HAP-1 (cell line): Measurements from ENCODE around the gene AMFR.

Experiments
- DNase-seq, 2 experiments: peaks; one replicate each; pipeline ENCODE4 v3.0.0-alpha.2; 2016 to 2020; ENCODE audit warnings: low spot score in 2 of 2
- H3K27me3 ChIP-seq: fragments of 250-450 bp; sonication (Bioruptor Pico); 2 replicates; pipeline ENCODE4 v1.5.1; 2020; ENCODE audit warnings: low read depth, mild to moderate bottlenecking, moderate library complexity
- H3K36me3 ChIP-seq: fragments of 250-450 bp; sonication (Bioruptor Pico); replicated peaks from 2 replicates; pipeline ENCODE4 v1.5.1; 2020; ENCODE audit warnings: mild to moderate bottlenecking
- H3K4me1 ChIP-seq: fragments of 250-450 bp; sonication (Bioruptor Pico); 2 replicates; pipeline ENCODE4 v1.5.1; 2020; ENCODE audit warnings: mild to moderate bottlenecking
- H3K4me3 ChIP-seq: fragments of 250-450 bp; sonication (Bioruptor Pico); 2 replicates; pipeline ENCODE4 v1.5.1; 2020; ENCODE audit warnings: mild to moderate bottlenecking, moderate library complexity
- H3K9me3 ChIP-seq: fragments of 250-450 bp; sonication (Bioruptor Pico); 2 replicates; pipeline ENCODE4 v1.5.1; 2020; ENCODE audit warnings: mild to moderate bottlenecking, moderate library complexity
- in situ Hi-C: fragments of 300-500 bp; cut with MboI; formaldehyde crosslinking; loops from 3 replicates; pipeline ENCODE4 v1.14.3; 2020; ENCODE audit warnings: low sequenced_read_pairs, inconsistent platforms, mixed read lengths

AMFR gene

GRCh38 chr16:56350491-56351405 is 74.6 kb downstream of the AMFR start:
- Histone ChIP-seq H3K27me3 (no peaks in the 10 kb centered on the region), H3K9me3 (no peaks in the 10 kb centered on the region), H3K4me1 (no peaks in the 10 kb centered on the region), H3K4me3 (no peak overlapping the region), H3K36me3 (no peaks in the 10 kb centered on the region)
- in situ Hi-C loops, result no loop called here
- DNase-seq, result no peak

GRCh38 chr16:56349711-56350161 is 75.6 kb downstream of the AMFR start:
- no peak for DNase-seq
- Histone ChIP-seq H3K4me1 (no peaks in the 10 kb centered on the region), H3K27me3 (no peaks in the 10 kb centered on the region), H3K9me3 (no peaks in the 10 kb centered on the region), H3K4me3 (no peak overlapping the region), H3K36me3 (no peaks in the 10 kb centered on the region)
- in situ Hi-C loops, result no loop called here

GRCh38 chr16:56349086-56349415 is 76.3 kb downstream of the AMFR start:
- Histone ChIP-seq H3K4me3 (no peak overlapping the region), H3K36me3 (no peaks in the 10 kb centered on the region), H3K4me1 (no peaks in the 10 kb centered on the region), H3K9me3 (no peaks in the 10 kb centered on the region), H3K27me3 (no peaks in the 10 kb centered on the region)
- in situ Hi-C loops, result no loop called here
- no peak for DNase-seq

GRCh38 chr16:56348168-56349085 is 76.9 kb downstream of the AMFR start:
- peak in 1 of 2 experiments; percentile 50 for DNase-seq
- no peaks in the 10 kb centered on the region for H3K4me1 ChIP-seq
- in situ Hi-C loops, result no loop called here
- H3K9me3 ChIP-seq, result no peaks in the 10 kb centered on the region
- no peaks in the 10 kb centered on the region for H3K27me3 ChIP-seq
- no peaks in the 10 kb centered on the region for H3K36me3 ChIP-seq
- no peak overlapping the region for H3K4me3 ChIP-seq

GRCh38 chr16:56347670-56348069 is 77.7 kb downstream of the AMFR start:
- no peak for DNase-seq
- no peak overlapping the region for H3K4me3 ChIP-seq
- no peaks in the 10 kb centered on the region for H3K36me3 ChIP-seq
- in situ Hi-C loops, result no loop called here
- no peaks in the 10 kb centered on the region for H3K4me1 ChIP-seq
- no peaks in the 10 kb centered on the region for H3K9me3 ChIP-seq
- H3K27me3 ChIP-seq, result no peaks in the 10 kb centered on the region

GRCh38 chr16:56347166-56347565 is 78.2 kb downstream of the AMFR start:
- Histone ChIP-seq H3K27me3 (no peaks in the 10 kb centered on the region), H3K9me3 (no peaks in the 10 kb centered on the region), H3K4me1 (no peaks in the 10 kb centered on the region), H3K4me3 (no peak overlapping the region), H3K36me3 (no peaks in the 10 kb centered on the region)
- no peak for DNase-seq
- in situ Hi-C loops, result no loop called here

- Histone ChIP-seq H3K4me1 (no peaks in the 10 kb centered on the region), H3K36me3 (no peaks in the 10 kb centered on the region), H3K27me3 (no peaks in the 10 kb centered on the region), H3K4me3 (no peak overlapping the region), H3K9me3 (no peaks in the 10 kb centered on the region)
- in situ Hi-C loops, result no loop called here
- no peak for DNase-seq
These were observed 79.0 kb downstream of the AMFR start for GRCh38 chr16:56346131-56346890.

- no peak overlapping the region for H3K4me3 ChIP-seq
- no peak for DNase-seq
- H3K36me3 ChIP-seq, result no peaks in the 10 kb centered on the region
- H3K27me3 ChIP-seq, result no peaks in the 10 kb centered on the region
- in situ Hi-C loops, result no loop called here
- no peaks in the 10 kb centered on the region for H3K4me1 ChIP-seq
- no peaks in the 10 kb centered on the region for H3K9me3 ChIP-seq
These were observed 79.8 kb downstream of the AMFR start for GRCh38 chr16:56345406-56346050.

GRCh38 chr16:56344518-56345405 is 80.6 kb downstream of the AMFR start:
- H3K36me3 ChIP-seq, result no peaks in the 10 kb centered on the region
- DNase-seq, result no peak
- in situ Hi-C loops, result no loop called here
- H3K4me3 ChIP-seq, result no peak overlapping the region
- H3K4me1 ChIP-seq, result no peaks in the 10 kb centered on the region
- H3K27me3 ChIP-seq, result no peaks in the 10 kb centered on the region
- H3K9me3 ChIP-seq, result no peaks in the 10 kb centered on the region

GRCh38 chr16:56343661-56344517 is 81.5 kb downstream of the AMFR start:
- no peaks in the 10 kb centered on the region for H3K4me1 ChIP-seq
- no peaks in the 10 kb centered on the region for H3K27me3 ChIP-seq
- no peak for DNase-seq
- H3K4me3 ChIP-seq, result no peak overlapping the region
- H3K36me3 ChIP-seq, result no peaks in the 10 kb centered on the region
- H3K9me3 ChIP-seq, result no peaks in the 10 kb centered on the region
- in situ Hi-C loops, result no loop called here

- no peak overlapping the region for H3K4me3 ChIP-seq
- in situ Hi-C loops, result no loop called here
- no peaks in the 10 kb centered on the region for H3K4me1 ChIP-seq
- no peaks in the 10 kb centered on the region for H3K9me3 ChIP-seq
- no peaks in the 10 kb centered on the region for H3K27me3 ChIP-seq
- no peak for DNase-seq
- no peaks in the 10 kb centered on the region for H3K36me3 ChIP-seq
These were observed 83.5 kb downstream of the AMFR start for GRCh38 chr16:56341656-56342399.
